Subcutaneous adipose tissue (tissue), 4 donors: ENCODE data around the gene ENPP1. TPM values are rescaled to one million over a fixed set of nuclear protein-coding genes. Genes with fewer than 3 reads are reported as not detected.

ENCODE experiments used
- CTCF ChIP-seq: fragments of 450-650 bp; IDR thresholded peaks from one replicate; pipeline ENCODE4 v1.5.1; 2016; ENCODE audit warnings: low read depth, mild to moderate bottlenecking, control low read depth, antibody characterized with exemption, moderate library complexity
- total RNA-seq, 4 donors: library from RNA; depleted of rRNA; stranded (reverse); fragments of >200 nt; gene quantifications; one replicate each; pipeline ENCODE4 v1.1.0, GENCODE V29; 2016

Gene ENPP1
- total RNA-seq, result 10 to 100 TPM; 67.0 to 86.8 (median 74.9) TPM

GRCh38 chr6:131807644-131808459 is at the start of gene ENPP1:
TSS of gene ENPP1 (plus strand) at chr6:131808020. CDS start at chr6:131808036, 16 bp downstream.
- no peak for TF ChIP-seq CTCF

- no peak for TF ChIP-seq CTCF
Observed at GRCh38 chr6:131758920-131759319, 48.9 kb upstream of the ENPP1 start.

- TF ChIP-seq CTCF, result no peak
Observed at GRCh38 chr6:131761060-131761761, 46.6 kb upstream of the ENPP1 start.

- no peak for TF ChIP-seq CTCF
Observed at GRCh38 chr6:131761762-131762067, 46.1 kb upstream of the ENPP1 start.

GRCh38 chr6:131762984-131763383 is 44.8 kb upstream of the ENPP1 start:
- TF ChIP-seq CTCF, result no peak

GRCh38 chr6:131763749-131764148 is 44.1 kb upstream of the ENPP1 start:
- TF ChIP-seq CTCF, result no peak

- no peak for TF ChIP-seq CTCF
Observed at GRCh38 chr6:131764350-131764749, 43.5 kb upstream of the ENPP1 start.
